GM19035 (cell line): ENCODE data around the gene FAM163B.
"Not testable (repeated sequence)": the region's sequence is repeated elsewhere in the genome, so short reads cannot be mapped to it uniquely, and the experiment has no call there.

Source experiments
- ATAC-seq: cut with Tn5 transposase; IDR thresholded peaks from one replicate; pipeline ENCODE4 v1.9.1; 2021; ENCODE audit not compliant: unreplicated experiment

FAM163B gene

DNA sequence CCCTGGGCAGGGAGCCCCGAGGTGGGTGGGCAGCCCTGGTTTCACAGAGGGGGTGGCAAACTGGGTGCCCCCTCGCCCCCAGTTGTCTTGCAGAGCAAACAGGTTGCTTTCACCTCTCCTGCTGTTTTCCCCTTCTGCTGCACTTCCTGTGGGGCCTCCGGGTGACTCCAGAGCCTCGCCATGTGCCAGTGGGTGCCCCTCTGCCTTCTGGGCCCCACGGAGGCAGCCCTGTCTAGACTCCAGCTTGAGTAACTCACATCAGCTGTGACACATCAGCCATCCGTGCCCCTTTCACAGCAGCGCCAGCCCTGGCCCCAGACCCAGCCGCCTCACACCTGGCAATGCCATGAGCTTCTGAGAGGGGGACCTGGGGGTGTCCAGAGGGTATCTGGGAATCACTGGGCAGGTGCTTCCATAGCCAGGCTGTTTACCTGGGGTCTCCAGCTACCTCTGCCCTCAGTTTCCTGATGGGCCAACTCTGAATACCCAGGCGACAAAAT, 37.7 kb downstream of the FAM163B start:
- no peak for ATAC-seq

DNA sequence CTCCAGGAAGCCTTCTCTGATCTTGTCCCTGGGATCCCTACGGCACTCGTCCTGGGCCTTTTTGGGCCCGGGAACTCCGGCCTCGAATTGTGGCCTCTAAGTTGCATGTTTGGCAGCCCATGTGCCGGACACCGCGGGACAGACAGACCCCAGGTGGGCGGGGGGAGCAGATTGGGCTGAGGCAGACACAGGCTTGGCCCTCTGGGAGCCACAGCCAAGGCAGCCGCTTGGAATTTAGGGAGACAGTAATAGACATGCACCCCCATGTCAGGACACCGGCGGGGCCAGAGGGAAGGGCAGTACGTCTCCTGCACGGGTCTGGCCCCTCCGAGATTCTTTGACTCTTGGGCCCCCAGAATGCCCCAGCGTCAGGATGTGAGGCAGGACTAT, 38.5 kb downstream of the FAM163B start:
- no peak for ATAC-seq

DNA sequence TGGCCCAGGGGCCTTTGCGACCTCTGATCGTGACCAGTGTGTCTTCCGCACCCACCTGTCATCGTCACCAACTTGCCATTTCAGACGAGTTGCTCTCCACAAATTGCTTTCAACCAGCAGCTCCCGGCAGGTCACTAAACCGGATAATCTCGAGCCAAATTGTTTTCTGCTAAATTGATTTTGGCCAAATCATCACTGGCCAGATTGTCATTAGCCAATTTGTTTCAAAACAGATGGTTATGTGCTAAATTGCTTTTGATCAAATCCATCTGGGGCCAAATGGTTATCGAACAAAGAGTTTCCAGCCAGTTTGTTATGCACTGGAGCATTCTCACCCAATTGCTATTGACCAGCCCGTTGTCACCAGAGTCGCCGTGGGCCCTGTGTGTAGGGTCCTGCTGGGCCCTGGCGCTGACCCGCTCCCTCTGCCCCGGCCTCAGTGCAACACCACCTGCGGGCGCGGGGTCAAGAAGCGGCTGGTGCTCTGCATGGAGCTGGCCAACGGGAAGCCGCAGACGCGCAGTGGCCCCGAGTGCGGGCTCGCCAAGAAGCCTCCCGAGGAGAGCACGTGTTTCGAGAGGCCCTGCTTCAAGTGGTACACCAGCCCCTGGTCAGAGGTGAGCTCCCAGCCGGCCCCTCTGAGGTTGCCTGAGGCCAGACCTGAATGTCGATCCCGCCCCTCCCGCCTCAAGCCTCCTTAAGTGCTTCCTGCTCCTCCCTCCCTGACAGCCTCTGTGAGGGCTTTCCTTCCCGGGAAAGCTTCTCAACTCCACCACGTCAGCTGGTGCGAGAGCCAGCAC, 39.1 kb downstream of the FAM163B start:
- ATAC-seq = no peak

DNA sequence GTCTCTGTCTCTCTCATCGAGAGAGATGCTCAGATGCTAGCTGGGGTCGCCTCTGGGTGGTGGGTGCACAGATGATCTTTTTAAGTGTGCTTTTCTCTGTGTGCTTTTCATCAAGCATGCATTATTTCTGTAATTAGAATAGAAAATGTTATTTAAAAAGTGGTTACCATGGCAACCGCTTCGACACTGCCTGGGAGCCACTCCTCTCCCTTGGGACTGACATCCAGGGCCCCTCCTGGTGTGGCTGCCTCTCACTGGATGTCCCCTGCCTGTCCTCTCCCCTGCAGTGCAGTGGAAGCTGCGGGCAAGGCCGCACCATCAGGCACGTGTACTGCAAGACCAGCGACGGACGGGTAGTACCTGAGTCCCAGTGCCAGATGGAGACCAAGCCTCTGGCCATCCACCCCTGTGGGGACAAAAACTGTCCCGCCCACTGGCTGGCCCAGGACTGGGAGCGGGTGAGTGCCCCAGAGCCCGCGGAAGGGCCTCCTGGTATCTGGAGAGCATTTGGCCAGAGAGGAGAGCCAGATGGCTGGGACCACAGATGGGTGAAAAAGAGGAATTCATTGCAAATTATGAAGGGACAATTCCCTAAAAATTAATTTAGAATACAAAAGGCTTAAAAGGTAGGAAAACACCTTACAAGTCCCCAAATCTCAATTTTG, 39.9 kb downstream of the FAM163B start:
- no peak for ATAC-seq

DNA sequence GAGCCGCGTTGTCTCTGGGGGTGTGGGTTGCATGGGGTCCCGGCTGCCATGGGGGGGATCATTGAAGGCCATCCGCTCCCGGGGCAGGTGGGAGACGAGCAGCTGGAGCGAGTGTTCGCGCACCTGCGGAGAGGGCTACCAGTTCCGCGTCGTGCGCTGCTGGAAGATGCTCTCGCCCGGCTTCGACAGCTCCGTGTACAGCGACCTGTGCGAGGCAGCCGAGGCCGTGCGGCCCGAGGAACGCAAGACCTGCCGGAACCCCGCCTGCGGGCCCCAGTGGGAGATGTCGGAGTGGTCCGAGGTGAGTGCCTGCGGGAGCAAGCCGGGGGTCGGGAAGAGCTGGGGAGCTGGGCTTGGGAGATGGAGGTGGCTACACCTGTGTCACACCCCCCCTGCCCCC, 41.0 kb downstream of the FAM163B start:
- no peak for ATAC-seq

DNA sequence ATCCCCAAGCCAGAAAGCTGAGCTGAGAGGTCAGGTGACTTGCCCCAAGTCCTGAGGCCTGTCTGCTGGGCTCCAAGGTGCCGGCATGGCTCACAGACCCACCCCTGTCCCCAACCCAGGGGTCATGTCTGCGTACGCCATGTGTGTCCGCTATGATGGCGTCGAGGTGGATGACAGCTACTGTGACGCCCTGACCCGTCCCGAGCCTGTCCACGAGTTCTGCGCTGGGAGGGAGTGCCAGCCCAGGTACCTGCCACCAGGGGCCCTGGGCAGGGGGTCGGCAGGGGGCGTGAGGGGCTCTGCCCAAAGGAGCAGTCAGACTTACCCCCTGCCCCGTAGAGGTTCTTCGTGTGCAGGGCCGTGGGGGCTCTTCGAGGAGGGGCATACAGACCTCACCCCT, 42.4 kb downstream of the FAM163B start:
- no peak for ATAC-seq

DNA sequence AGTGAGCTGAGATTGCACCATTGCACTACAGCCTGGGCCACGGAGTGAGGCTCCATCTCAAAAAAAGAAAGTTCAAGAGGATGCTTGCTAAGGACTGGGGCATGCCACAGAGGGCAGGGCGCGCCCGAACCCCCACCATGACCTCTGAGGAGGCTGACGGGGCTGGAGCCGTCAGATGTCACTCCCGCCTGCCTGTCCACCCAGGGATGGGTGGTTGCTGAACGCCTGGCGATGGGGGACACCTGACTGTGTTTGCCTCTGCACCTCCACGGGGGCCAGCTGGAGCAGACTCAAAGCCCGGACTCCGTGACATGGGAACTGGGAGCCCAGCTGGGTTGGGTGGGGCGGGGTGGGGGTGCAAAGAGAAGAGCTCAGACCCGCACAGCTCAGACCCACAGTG, 42.8 kb downstream of the FAM163B start:
- no peak for ATAC-seq

GRCh38 chr9:133564451-133565116, 44.6 kb downstream of the FAM163B start:
- ATAC-seq = no peak

GRCh38 chr9:133563814-133564213, 45.4 kb downstream of the FAM163B start:
- ATAC-seq = not testable (repeated sequence)

DNA sequence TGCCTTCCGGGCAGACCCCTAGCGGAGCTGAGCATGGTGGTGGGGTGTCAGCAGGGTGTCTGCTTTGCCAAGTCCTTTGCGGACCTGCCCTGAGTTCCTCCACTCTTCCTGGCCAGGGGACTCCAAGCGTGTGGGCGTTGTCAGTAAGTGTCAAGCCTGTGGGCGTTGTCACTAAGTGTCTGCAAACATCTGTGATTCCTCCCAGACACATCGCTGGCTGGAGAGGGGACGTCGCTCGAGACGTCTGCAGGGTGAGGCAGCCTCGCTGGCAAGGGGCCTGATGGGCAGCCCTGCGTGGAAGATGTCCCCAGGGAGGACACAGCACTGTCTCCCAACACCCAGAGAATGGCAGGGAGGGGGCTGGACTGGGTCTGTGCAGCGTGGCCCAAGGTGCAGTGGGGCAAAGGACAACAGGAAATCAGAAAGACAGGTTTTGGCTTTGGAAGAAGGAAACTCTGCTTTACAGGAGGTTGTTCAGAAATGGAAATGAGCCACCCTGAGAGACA, 45.8 kb downstream of the FAM163B start:
- ATAC-seq = no peak

DNA sequence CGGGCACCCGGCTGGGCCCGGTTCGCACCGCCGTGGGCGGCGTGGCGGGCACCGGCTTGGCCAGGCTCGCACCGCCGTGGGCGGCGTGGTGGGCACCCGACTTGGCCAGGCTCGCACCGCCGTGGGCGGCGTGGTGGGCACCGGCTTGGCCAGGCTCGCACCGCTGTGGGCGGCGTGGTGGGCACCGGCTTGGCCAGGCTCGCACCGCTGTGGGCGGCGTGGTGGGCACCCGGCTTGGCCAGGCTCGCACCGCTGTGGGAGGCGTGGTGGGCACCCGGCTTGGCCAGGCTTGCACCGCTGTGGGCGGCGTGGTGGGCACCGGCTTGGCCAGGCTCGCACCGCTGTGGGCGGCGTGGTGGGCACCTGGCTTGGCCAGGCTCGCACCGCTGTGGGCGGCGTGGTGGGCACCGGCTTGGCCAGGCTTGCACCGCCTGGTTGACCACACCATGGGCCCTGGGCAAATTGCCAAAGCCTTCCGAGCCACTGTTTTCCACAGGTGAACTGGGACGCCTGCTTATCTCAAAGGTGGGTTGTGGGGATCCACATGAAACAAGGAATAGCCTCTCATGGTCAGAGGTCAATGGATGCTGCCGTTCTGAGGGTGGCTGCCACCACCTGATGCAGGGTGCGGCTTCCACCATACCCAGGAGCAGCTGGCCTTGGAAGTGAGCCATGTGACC, 46.4 kb downstream of the FAM163B start:
- ATAC-seq = no peak

GRCh38 chr9:133561976-133562554, 47.1 kb downstream of the FAM163B start:
- no peak for ATAC-seq

DNA sequence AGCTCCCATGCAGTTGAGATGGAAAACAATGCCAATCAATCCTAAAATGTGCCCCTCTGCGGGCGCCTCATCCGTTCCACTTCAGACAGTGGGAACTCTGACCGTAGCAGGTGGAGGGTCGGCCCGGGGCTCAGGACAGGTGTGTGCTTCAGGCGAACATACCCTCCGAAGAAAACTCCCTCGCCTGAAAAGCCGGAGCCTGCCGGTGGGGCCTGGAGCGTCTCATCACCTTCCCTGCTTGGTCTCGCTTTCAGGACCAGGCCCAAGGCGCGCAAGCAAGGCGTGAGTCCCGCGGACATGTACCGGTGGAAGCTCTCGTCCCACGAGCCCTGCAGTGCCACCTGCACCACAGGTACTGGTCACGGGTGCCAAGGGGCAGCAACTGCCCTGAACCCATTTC, 48.2 kb downstream of the FAM163B start:
- no peak for ATAC-seq

- ATAC-seq = no peak
These were observed 48.9 kb downstream of the FAM163B start for GRCh38 chr9:133560311-133560710.

- ATAC-seq = no peak
These were observed 50.7 kb downstream of the FAM163B start for GRCh38 chr9:133558191-133559126.

GRCh38 chr9:133557581-133557980, 51.6 kb downstream of the FAM163B start:
- no peak for ATAC-seq

DNA sequence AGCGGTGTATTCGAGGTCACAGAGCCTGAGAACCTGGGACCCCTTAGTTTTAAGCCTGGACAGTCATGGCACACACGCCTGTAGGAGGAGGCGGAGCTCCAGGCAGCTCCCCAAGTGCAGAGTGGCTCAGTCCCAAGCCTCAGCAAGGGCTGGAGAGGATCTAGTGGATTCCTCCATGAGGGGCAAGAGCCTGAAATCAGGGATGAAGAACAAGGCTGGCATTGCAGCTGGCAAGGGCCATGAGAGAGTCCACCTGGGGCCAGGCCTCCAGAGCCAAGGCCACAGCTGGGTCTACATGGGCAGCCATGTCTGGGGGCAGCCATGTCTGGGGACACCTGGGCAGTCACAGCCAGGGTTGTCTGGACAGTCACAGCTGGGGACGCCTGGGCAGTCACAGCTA, 52.8 kb downstream of the FAM163B start:
- no peak for ATAC-seq

DNA sequence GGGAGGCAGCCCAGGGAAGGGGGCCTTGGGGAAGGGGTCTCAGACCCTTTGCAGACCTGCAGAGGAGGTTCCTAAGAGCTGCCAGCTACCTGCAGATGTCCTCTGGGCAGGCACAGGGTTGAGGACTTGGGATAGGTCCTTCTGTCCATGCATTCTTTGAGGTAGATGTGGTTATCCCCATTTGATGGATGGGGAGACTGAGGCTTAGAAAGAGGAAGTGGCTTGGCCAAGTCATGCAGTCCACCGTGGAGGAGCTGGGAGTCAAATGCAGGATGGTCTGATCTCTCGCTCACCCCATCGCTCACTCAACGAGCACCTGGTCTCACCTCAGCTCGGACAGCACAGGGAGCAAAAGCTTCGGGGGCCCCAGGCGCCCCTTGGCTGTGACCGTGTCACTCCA, 54.5 kb downstream of the FAM163B start:
- no peak for ATAC-seq

GRCh38 chr9:133553973-133554713, 55.0 kb downstream of the FAM163B start:
- ATAC-seq = no peak
